K562 (cell line): ENCODE data around the gene SLC28A3. TPM values are rescaled to one million over a fixed set of nuclear protein-coding genes. Genes with fewer than 3 reads are reported as not detected.

Source experiments
- AFF1 ChIP-seq, 2 experiments: fragments of 450-650 bp; IDR thresholded peaks; 2 replicates each; pipeline ENCODE4 v1.6.1; 2018; ENCODE audit warnings: mild to moderate bottlenecking in 2 of 2, low read depth in 1 of 2; ENCODE audit not compliant: partially characterized antibody in 2 of 2
- ARID1B ChIP-seq: fragments of 450-650 bp; IDR thresholded peaks from 2 replicates; pipeline ENCODE4 v1.6.1; 2016; ENCODE audit warnings: antibody characterized with exemption, mild to moderate bottlenecking, inconsistent platforms
- E4F1 ChIP-seq: fragments of 250-450 bp; sonication (Bioruptor Pico); IDR thresholded peaks from 2 replicates; pipeline ENCODE4 v1.5.0; 2021; ENCODE audit warnings: mild to moderate bottlenecking, borderline replicate concordance
- MEF2D ChIP-seq: conservative IDR thresholded peaks from 2 replicates; pipeline ENCODE4 v1.6.1; 2016; ENCODE audit warnings: low read depth, missing genetic modification characterization, missing compliant biosample characterization
- TBL1XR1 ChIP-seq, 2 experiments: IDR thresholded peaks; 2 replicates each; pipeline ENCODE4 v1.6.1; 2012; ENCODE audit warnings: improper control_type of control experiment in 2 of 2, low read length in 2 of 2, mild to moderate bottlenecking in 1 of 2
- ZNF239 ChIP-seq: fragments of 250-450 bp; sonication (Bioruptor Pico); IDR thresholded peaks from 2 replicates; pipeline ENCODE4 v1.4.0; 2020; ENCODE audit warnings: mild to moderate bottlenecking
- ZNF609 ChIP-seq: sonication (generic); formaldehyde crosslinking; IDR thresholded peaks from 2 replicates; pipeline ENCODE4 v1.8.1; 2023; ENCODE audit warnings: missing genetic modification reagents, mild to moderate bottlenecking, borderline replicate concordance
- polyA plus RNA-seq, 8 experiments: library from polyadenylated mRNA; depleted of rRNA in 4 of 8; stranded (reverse) in 5 of 8; unstranded in 3 of 8; fragments of >200 nt; fragmentation: Nextera tagmentation in 2 of 8; fragmentation: Illumina TruSeq in 1 of 8; extraction: Ambion mirVana in 2 of 8; extraction: Trizol in 1 of 8; gene quantifications; 2 replicates each; pipeline versions ENCODE4 v1.2.1 to v1.2.3, GENCODE V29; 2011 to 2014; ENCODE audit warnings: inconsistent platforms in 1 of 8, missing spikeins in 1 of 8
- total RNA-seq, 7 experiments: library from RNA; depleted of rRNA in 6 of 7; stranded (reverse); fragments of >200 nt in 6 of 7; fragmentation: Illumina TruSeq in 2 of 7; extraction: Trizol in 2 of 7; gene quantifications; 2 replicates each; pipeline versions ENCODE4 v1.2.1 to v1.2.3, GENCODE V29; 2011 to 2021; ENCODE audit warnings: low replicate concordance in 1 of 7

SLC28A3 gene
- total and polyA plus RNA-seq, 9 of the 15 experiments (the other 6 are each of a cell fraction or from before 2014, with no cell fraction given) = not detected

- TF ChIP-seq TBL1XR1 (IDR thresholded peaks at IDR 0.05; ENCODE audit: low read length in 2 of 2) = peak in 1 of 2 experiments; percentile 78; a peak in 2 of 4 replicates
- TF ChIP-seq ZNF239 (CRISPR knock-in tag) = peak; percentile 57; the same call in 1 of the 2 replicates
- no peak for TF ChIP-seq ZNF609 (CRISPR knock-in tag)
- TF ChIP-seq MEF2D (tag) = peak; percentile 91
- TF ChIP-seq AFF1 (IDR thresholded peaks at IDR 0.05; ENCODE audit: low read depth in 1 of 2, partially characterized antibody in 2 of 2) = peak in 1 of 2 experiments; percentile 34
- TF ChIP-seq E4F1 (CRISPR knock-in tag) = no peak
- TF ChIP-seq ARID1B = peak; percentile 93
These were observed 2.6 kb upstream of the SLC28A3 start (continued) for GRCh38 chr9:84343111-84343521.
